Stromal cell of bone marrow (primary cell): ENCODE results near the gene STX8.
"Not testable (repeated sequence)": the region's sequence is repeated elsewhere in the genome, so short reads cannot be mapped to it uniquely, and the experiment has no call there.

ENCODE experiments used
- DNase-seq: peaks from one replicate; pipeline ENCODE4 v3.0.0-alpha.2; 2012; ENCODE audit warnings: low read depth

The STX8 gene

DNA sequence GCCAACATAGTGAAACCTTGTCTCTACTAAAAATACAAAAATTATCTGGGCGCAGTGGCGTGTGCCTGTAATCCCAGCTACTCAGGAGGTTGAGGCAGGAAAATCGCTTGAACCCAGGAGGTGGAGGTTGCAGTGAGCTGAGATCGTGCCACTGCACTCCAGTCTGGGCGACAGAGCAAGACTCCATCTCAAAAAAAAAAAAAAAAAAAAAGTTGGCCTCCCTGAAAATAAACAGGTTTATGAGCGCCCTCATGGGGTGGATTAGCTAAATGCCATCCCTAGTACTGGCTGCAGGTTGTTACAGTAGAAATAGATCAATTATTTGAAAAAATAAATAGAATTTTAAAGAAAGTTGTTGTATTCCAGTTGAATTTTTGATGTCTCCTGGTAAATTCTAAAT, 20.9 kb downstream of the STX8 start:
- DNase-seq = not testable (repeated sequence)

DNA sequence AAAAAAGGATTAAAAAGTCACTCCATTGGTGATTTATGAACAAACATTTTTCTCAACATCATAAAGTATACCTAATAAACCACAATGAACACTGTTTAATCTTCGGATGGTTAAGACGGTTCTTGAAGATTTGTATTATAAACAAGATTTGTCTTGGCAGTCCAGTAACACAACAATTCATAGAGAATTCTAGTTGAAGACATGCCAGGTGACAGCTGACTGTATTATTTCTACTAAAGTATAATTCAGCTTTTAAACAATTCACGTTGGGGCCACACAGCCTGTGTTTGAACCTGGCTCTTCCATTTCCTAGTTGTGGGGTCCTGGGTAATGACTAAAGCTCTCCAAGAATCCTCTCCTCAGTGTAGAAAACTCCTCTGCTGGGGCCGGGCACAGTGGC, 22.0 kb downstream of the STX8 start:
- DNase-seq = no peak

DNA sequence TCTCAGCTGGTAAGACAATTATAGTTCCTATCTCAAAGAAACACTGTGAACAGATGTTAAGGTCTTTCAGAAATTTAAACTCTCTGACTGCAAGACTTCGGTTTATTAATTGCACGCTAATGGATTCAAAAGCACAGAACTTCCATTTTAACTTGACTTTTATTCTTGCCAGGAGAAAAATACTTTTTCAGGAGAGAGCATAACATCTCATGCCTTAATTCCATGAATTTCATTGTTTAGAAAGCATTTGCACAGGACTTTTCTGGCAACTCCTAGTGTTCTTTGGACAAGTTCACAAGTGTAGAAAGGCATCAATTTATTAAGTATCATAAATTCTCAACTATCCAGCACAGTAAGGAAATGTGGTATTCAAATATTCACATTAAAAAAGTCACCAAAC, 22.4 kb downstream of the STX8 start:
- DNase-seq = no peak

DNA sequence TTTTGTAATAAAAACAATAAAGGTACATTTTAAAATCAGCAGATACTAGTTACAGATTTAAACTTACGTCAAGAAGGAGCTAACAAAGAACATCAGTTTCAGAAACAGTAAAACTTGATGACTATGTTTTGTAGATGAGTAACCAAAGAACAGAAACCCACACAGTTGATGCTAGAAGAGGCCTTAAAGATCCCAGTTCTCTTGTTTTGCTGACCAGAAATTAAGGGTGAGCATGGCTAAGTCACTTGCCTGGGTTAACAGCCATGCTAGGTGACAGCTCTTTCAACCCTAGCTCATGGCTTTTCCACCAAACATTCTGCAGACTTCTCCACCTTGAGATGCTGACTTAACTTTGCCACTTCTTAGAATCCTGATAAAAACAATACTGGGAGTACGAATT, 26.4 kb downstream of the STX8 start:
- no peak for DNase-seq

DNA sequence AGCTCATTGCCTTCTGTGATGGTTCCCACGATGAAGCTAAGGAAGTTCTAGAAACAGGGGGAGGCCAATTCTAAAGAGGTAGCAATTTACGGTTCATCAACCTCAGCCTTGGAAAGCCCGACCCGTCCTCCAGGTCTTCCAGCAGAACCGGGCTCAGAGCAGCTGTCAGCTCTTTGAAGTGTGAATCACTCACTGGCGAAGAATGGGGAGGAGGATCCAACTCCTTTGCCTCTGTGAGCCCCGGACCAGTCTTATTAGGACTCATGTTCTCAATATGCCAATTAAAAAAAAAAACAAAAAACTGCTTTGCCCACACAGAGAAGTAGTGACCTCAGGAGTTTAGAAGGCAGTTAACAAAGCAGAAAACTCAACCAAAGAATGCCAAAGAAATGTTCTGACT, 31.4 kb downstream of the STX8 start:
- DNase-seq = no peak

DNA sequence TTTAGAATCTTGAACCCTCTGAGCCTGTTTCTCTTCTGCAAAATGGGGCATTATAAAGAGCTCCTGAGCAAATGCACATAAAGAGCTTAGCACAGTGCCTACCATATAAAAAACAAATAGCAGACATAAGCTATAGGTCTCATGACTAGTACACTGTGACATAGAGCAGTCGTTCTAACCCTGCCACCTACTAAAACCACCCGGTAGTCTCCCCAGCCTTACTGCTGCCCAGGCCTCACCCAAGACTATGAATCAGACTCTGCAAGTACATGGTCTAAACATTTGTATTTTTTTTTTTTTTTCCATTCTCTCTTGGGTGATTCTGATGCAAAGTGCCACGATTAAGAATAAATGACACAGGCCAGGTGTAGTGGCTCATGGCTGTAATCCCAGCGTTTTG, 33.9 kb downstream of the STX8 start:
- DNase-seq = no peak

DNA sequence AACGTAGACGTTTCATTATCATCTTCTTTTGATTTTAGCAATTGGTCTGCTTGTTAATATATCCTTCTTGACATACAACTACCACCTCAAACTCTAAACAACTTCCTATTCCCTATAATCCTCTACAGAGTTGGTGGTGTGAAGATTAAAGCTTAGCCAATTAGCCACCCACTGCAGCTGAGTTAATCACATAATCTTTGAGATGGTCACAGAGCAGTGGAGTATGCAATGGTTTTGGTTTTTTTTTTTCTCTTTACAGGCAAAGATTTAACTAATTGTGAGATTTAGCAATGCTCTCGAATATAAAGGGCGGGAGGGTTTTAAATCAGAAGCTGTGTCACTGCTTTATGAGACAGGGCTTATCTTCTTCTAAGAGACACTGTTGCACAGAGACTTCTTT, 37.0 kb downstream of the STX8 start:
- no peak for DNase-seq

DNA sequence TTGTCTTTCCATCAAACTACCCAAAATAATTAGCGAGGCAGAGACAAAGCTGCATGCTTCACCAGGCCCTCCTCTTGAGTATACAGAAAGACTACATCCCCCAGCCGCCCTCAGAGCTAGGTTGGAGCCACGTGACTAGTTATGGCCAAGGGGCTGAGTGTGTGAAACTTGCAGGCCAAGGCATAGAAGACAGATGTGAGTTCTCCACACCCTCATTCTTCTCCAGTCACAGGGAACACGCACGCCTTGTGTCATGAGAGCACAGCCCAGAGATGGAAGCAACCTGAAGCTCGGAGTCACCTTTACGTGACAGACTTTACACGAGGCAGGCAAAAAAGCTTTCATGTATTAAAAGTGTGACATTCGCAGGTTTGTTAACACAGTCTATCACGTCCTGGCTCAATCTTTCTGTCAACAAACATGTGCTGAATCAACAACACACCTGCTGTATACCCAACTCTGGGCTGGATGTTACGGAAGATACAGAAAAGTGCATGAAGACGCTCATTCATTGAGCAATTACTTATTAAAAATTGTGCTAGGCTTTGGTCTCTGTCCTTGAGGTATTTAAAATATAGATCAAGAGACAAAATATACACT, 38.3 kb downstream of the STX8 start:
- no peak for DNase-seq

DNA sequence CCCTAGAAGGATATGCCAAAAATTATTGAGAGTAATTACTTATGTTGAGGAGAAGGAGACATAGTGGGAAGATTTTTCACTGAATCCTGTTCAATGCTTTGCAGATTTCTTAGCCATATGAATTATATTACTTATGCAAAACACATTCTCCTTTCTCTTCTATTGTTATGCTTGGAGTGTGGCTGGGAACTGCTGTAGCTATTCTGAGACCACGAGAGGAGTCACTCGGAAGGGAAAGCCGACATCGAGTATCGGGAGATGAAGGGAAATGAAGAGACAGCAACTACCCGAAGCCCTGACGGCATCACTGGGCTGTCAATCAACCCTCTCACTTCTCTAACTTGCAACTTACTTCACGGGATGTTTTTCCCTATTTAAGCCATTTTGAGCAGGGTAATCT, 39.6 kb downstream of the STX8 start:
- no peak for DNase-seq

DNA sequence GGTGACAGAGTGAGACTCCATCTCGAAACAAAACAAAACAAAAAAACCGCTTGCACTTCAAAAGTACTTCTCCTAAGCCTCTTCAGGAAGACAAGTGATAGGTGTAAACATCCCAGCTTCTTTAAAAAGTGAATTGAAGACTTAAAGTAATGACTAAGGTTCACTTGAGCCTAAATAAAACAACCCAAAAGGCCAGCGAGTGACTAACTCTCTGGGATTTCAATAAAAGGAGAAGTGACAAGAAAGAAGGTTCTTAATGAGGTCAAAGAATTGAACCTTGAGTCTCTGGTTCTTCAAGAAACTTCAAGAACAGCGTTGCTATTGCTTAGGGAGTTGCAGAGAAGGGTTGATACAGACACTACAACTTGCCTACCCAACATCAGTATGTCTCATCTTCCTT, 42.2 kb downstream of the STX8 start:
- no peak for DNase-seq

DNA sequence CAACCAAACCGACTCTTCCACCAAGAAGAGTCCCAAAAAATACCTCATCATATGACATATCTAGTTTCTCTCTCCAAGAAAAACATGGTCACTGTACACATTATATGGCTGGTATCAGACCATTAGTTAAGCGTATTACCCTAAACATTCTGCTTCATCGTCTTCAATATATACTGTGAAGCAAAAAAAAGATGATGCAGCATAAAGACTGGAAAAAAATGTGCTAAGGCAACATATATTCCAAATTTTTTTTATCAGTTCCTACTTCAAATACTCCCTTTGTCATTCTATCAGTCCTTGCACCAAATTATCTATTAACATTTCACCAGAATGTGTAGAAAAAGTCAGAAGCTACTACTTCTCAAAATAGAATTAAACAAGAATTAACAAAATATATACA, 42.9 kb downstream of the STX8 start:
- no peak for DNase-seq

DNA sequence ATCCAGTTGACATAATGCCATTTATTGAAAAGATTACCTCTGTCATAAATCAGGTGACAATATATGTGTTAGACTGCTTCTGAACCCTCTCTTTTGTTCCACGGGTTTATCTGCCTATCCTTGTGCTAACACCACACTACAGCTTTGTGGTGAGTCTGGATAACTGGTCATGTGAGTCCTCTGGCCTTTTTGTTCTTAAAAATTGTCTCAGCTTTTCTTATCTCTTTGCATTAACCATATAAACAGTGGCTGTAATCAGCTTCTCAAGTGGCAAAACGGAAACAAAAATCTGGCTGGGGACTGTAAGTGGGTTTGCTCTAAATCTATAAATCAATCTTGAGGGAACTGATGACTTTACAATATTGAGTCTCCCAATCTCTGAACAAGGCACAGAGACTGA, 44.6 kb downstream of the STX8 start:
- no peak for DNase-seq

DNA sequence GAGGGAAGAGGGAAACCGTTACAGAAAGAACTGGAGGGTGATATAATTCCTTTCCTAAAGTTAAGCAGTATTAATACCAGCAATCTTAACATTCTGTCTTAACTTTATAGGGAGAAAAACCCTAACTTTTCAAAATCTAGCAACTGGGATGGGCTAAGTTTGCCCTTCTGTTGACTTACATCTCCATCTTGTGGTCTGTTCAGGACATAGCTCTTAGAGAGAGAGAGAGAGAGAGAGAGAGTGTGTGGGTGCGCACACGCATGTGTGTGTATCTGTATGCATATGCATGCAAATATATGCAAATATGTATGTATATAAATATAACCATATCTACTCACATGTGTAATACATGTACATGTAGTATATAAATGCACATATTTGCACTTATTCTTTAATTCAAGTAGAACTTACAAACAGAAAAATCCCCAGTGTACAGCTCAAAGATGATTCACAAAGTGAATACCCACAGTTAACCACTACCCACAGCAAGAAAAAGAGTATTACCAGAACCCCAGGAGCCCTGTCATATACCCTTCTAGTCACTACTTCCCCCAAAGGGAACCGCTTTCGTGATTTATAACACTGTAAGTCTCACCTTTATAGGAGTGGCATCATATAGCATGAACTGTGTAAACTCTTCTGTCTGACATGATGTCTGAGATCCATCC, 46.5 kb downstream of the STX8 start:
- peak; percentile 14 for DNase-seq

DNA sequence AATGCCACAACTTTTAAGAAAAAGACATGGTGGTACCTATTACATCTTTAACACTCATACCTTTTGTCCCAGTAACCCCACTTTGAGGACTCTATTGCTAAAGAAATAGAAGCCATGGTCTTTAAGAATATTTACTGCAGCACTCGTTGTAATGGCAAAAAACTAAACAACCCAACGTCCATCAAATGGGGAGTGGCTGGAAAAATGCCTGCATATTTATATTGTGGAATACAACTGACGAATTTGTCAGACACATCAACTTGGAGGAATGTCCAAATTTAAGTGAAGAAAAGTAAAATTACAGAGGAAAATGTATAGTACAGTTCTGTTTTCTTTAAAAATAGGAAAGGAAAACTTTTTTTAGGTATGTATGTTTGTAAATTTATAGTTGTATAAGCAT, 47.8 kb downstream of the STX8 start:
- DNase-seq = no peak

DNA sequence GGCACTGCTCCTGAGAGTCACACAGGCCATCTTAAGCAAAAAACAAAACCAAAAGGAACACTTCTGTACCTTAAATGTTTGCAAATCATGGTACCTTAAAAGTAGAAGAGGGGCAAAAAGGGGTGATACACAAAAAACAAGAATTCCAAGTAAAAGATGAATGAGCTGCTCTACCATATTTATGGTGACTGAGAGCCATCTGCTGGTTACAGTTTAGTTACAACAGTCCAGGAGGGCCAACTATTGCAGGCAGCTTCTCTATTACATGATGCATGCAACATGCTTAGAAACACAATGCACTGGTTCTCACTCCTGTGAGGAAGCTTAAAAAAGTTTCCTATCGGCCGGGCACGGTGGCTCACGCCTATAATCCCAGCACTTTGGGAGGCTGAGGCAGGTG, 53.5 kb downstream of the STX8 start:
- DNase-seq = peak; percentile 40

DNA sequence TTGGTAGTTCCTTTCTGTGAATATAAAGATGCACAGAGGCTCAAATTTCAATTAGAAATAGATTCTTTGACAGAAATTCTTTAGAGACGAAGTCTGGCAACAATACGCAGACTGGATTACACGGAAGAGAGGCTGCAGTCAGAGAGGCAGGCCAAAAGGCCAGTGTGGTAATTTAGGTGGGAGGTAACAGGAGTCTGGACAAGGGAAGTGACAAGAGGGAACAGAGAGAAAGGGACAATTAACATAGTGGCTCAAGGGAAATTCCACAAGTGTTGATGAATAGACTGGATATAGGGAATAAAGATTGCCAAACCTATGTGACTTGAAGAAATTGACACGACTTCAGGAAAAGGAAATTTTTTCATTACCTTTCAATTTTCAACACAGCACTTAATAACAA, 54.6 kb downstream of the STX8 start:
- no peak for DNase-seq

DNA sequence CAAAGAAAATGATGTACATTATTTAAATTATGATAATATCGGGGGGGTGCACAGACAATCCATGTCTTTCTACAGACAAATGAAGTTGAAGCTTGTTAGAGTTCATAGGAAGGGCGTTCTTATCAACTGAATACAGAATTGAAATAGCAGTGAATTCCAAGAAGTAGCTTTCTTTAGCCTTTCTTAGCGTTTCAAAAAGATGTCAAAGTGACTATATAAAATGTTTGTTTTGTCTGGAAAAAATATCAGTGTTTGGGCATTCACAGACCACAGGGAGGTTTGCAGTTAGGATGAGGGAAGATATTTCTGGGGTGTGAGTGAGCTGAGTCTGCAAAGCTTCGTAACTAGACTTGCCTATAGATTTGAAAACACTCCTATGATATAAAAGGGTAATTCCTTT, 55.0 kb downstream of the STX8 start:
- DNase-seq = no peak

DNA sequence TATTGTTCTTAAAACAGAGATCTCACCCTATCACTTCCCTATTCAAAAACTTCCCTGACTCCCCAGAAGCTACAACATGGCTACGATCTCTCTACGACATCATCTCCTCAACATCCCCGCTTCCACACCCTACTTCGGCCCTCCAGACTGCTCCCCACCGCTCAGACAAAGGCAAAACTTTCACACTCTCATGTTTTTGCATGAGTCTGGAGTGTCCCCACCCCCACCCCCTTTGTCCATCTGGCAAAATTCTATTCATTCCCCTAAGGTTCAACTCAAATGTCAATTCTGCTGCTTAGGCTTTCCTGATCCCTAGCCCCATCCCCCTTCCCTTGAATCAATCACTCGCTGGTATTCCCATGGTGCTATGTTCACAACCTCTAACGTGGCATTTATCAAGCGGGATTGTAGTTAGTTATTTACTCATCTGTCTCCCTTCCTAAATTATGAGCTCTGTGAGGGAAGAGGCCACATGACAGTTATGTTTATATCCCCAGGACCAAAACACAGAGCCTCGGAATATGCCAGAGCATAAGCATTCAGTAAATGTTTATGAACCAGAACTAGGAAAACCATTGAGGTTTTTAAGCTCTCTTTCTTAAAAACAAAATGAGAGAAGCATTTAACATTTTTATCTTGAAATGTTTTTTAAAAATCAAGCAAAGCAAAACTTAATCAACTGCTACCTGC, 55.9 kb downstream of the STX8 start:
- no peak for DNase-seq

DNA sequence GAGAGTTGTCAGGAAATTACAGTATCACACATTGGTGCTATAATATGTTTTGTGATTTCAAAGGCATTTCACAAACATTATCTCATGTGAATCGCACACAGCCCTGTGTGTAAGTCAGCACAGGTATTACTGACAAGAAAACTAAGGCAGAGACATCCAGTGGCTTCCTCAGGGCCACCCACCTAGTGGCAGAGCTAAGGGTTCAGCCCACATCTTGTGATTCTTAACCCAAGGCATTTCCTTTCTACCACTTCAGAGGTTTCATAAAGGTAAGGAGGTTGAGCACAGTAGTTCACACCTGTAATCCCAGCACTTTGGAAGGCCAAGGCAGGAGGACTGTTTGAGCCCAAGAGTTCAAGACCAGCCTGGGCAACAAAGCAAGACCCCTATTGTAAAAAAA, 58.2 kb downstream of the STX8 start:
- DNase-seq = no peak

DNA sequence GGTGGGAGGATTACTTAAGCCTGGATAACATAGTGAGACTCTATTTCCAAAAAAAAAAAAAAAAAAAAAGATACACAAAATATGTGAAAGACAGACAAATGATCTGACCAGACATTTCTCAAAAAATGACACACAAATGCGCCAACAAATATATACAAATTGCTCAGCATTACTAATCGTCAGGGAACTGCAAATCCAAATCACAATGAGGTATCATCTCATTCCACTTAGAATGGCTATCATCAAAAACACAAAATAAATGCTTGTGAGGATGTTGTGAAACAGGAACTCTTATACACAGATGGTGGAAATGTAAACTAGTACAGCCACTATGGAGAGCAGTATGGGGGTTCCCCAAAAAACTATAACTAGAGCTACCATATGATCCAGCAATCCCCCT, 62.4 kb downstream of the STX8 start:
- no peak for DNase-seq

DNA sequence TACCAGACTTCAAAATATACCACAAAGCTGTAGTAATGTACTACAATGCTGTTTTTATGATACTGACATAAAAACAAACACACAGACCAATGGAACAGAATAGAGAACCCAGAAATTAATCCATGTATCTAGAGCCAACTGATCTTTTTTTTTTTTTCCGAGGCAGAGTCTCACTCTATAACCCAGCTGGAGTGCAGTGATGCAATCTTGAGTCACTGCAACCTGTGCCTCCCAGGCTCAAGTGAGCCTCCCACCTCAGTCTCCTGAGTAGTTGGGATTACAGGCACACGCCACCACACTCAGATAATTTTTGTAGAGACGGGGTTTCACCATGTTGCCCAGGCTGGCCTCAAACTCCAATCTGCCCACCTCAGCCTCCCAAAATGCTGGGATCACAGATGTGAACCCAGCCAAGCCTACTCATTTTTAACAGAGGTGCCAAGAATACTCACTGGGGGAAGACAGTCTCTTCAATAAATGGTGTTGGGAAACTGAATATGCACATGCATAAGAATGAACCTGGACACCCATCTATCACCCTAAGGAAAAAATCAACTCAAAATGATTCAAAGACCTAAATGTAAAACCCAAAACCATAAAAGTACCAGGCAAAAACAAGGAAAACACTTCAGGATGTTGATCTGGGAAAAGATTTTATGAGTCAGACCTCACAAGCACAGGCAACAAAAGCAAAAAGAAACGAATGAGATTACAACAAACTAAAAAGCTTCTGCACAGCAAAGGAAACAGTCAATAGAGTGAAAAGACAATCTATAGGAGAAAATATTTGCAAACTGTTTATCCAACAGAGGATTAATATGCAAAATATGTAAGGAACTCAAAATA, 63.1 kb downstream of the STX8 start:
- DNase-seq = peak; percentile 30

DNA sequence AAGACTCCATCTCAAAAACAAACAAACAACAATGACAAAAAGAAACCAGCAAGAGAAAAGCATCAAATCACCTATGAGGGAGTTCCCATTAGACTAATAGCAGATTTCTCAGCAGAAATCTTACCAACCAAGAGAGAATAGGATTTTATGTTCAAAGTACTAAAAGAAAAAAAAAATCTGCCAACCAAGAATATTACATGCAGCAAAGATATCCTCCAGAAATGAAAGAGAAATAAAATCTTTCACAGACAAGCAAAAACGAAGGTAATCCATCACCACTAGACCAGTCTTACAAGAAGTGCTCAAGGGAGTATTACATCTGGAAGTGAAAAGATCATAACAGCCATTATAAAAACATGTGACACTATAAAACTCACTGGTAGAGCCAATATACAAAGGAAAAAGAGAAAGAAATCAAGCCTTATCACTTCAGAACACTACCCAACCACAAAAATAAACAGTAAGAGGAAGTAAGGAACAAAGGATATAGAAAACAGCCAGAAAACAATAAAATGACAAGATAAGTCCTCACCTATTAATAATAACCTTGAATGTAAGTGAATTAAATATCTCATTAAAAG, 66.3 kb downstream of the STX8 start:
- DNase-seq = no peak

DNA sequence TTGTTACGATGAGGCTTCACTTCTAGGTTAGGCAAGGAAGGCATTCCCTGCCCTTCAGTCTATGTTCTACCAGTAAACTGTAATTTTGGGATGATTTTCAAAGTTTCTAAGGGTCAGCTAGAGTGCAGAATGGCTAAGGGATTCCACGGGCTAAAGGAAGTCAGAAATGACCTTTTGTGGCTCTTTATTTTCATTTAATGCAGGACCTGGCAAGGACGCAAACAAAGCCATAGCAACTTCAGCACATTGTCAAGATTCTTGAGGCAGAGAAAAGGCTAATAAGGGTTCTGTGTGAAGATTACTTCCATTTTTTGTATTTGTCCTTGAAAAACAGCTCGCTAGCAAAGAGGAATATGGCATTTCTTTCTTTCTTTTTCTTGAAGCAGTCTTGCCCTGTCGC, 76.6 kb downstream of the STX8 start:
- DNase-seq = no peak
